ENCODE measurements around the gene SIPA1L2. TPM values are rescaled to one million over a fixed set of nuclear protein-coding genes. Genes with fewer than 3 reads are reported as not detected.

SIPA1L2 gene
- total and polyA plus RNA-seq, 10 of the 15 experiments (the other 5 are each of a cell fraction or from before 2014, with no cell fraction given): 0.01 to 0.18 TPM; not detected in 8

DNA sequence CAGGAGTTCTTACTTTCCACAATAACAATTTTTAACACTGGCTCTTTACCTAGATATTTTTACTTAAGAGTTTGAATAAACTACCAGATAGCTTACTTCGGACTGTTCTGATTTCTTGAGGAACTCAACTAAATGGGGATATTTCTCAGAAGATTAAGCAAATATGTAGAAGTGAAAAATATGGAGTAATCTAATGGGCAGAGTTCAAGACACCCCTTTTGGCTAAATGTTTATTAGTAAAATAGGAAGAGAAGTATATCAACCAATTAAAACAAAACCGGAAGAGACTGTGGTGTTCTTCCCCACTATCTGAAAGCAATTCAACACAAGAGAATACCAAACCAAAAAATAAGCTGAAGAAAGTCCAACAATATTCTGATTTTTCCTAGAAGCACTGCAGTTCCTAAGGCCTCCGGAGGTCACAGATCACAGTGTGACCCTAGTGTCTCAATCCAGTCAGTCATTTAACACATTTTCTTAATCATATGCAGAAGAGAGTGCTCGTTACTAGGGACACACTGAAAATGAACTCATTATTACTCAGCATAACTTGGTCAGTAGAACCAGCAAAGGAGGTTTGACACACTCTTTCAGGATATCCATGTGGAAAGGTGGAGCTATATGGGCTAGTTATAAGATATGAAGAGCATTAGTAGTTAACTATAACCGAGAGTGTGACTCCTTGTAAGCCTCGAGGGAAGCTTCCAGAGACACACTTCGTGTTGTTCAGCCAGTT is 5.2 kb downstream of the SIPA1L2 start (continued):
- TF ChIP-seq, protein P1, sequence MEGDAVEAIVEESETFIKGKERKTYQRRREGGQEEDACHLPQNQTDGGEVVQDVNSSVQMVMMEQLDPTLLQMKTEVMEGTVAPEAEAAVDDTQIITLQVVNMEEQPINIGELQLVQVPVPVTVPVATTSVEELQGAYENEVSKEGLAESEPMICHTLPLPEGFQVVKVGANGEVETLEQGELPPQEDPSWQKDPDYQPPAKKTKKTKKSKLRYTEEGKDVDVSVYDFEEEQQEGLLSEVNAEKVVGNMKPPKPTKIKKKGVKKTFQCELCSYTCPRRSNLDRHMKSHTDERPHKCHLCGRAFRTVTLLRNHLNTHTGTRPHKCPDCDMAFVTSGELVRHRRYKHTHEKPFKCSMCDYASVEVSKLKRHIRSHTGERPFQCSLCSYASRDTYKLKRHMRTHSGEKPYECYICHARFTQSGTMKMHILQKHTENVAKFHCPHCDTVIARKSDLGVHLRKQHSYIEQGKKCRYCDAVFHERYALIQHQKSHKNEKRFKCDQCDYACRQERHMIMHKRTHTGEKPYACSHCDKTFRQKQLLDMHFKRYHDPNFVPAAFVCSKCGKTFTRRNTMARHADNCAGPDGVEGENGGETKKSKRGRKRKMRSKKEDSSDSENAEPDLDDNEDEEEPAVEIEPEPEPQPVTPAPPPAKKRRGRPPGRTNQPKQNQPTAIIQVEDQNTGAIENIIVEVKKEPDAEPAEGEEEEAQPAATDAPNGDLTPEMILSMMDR (IDR thresholded peaks at IDR 0.05 in 2 of 3, conservative IDR thresholded peaks at IDR 0.05 in 1 of 3; ENCODE audit: control insufficient read depth in 2 of 3, extremely low read depth in 1 of 3, insufficient read depth in 1 of 3, low read depth in 3 of 3, low read length in 3 of 3): no peak
- TF ChIP-seq NFYA (IDR thresholded peaks at IDR 0.05; ENCODE audit: borderline replicate concordance, low read depth, low read length) (no peak), EZH2 (IDR thresholded peaks at IDR 0.05; ENCODE audit: borderline replicate concordance, control insufficient read depth, low read depth, low read length) (no peak), MEF2A (IDR thresholded peaks at IDR 0.05; ENCODE audit: insufficient read depth, low read depth, low read length) (no peak), NFXL1 (IDR thresholded peaks at IDR 0.05; ENCODE audit: borderline replicate concordance) (no peak), NFYB (IDR thresholded peaks at IDR 0.05; ENCODE audit: insufficient read depth, low read depth, low read length) (no peak), ZNF207 (IDR thresholded peaks at IDR 0.05; ENCODE audit: borderline replicate concordance) (no peak)
- TF ChIP-seq, protein P2, sequence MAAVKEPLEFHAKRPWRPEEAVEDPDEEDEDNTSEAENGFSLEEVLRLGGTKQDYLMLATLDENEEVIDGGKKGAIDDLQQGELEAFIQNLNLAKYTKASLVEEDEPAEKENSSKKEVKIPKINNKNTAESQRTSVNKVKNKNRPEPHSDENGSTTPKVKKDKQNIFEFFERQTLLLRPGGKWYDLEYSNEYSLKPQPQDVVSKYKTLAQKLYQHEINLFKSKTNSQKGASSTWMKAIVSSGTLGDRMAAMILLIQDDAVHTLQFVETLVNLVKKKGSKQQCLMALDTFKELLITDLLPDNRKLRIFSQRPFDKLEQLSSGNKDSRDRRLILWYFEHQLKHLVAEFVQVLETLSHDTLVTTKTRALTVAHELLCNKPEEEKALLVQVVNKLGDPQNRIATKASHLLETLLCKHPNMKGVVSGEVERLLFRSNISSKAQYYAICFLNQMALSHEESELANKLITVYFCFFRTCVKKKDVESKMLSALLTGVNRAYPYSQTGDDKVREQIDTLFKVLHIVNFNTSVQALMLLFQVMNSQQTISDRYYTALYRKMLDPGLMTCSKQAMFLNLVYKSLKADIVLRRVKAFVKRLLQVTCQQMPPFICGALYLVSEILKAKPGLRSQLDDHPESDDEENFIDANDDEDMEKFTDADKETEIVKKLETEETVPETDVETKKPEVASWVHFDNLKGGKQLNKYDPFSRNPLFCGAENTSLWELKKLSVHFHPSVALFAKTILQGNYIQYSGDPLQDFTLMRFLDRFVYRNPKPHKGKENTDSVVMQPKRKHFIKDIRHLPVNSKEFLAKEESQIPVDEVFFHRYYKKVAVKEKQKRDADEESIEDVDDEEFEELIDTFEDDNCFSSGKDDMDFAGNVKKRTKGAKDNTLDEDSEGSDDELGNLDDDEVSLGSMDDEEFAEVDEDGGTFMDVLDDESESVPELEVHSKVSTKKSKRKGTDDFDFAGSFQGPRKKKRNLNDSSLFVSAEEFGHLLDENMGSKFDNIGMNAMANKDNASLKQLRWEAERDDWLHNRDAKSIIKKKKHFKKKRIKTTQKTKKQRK (IDR thresholded peaks at IDR 0.05; ENCODE audit: low read depth, low read length): no peak
- TF ChIP-seq, protein P3, sequence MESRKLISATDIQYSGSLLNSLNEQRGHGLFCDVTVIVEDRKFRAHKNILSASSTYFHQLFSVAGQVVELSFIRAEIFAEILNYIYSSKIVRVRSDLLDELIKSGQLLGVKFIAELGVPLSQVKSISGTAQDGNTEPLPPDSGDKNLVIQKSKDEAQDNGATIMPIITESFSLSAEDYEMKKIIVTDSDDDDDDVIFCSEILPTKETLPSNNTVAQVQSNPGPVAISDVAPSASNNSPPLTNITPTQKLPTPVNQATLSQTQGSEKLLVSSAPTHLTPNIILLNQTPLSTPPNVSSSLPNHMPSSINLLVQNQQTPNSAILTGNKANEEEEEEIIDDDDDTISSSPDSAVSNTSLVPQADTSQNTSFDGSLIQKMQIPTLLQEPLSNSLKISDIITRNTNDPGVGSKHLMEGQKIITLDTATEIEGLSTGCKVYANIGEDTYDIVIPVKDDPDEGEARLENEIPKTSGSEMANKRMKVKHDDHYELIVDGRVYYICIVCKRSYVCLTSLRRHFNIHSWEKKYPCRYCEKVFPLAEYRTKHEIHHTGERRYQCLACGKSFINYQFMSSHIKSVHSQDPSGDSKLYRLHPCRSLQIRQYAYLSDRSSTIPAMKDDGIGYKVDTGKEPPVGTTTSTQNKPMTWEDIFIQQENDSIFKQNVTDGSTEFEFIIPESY (IDR thresholded peaks at IDR 0.05): no peak

Measured in GM12878 (cell line).